Hepatocyte (in vitro differentiated cells): ENCODE results near the gene SCN9A.

Experiments
- CTCF ChIP-seq: fragments of 200-600 bp; sonication (generic); IDR thresholded peaks from 2 replicates; pipeline ENCODE4 v1.5.1; 2016; ENCODE audit warnings: antibody characterized with exemption, mild to moderate bottlenecking; ENCODE audit not compliant: poor library complexity
- EZH2 ChIP-seq: fragments of 200-600 bp; sonication (generic); IDR thresholded peaks from 2 replicates; pipeline ENCODE4 v1.6.1; 2016; ENCODE audit warnings: antibody characterized with exemption, mild to moderate bottlenecking, borderline replicate concordance
- EZH2phosphoT487 ChIP-seq: fragments of 200-600 bp; sonication (generic); IDR thresholded peaks from one replicate; pipeline ENCODE4 v1.6.1; 2018; ENCODE audit warnings: antibody characterized with exemption, mild to moderate bottlenecking, low read depth, moderate library complexity; ENCODE audit not compliant: unreplicated experiment, severe bottlenecking

- no peak for TF ChIP-seq CTCF
- no peak for TF ChIP-seq EZH2phosphoT487
- no peak for TF ChIP-seq EZH2
These were observed 18.4 kb downstream of the SCN9A start for GRCh38 chr2:166357068-166357949.
